BE2C (cell line): ENCODE data around the gene KIAA1958.

ENCODE experiments used
- DNase-seq: peaks from one replicate; pipeline ENCODE4 v3.0.0-alpha.2; 2020
- H3K27me3 ChIP-seq: fragments of 250-450 bp; sonication (Bioruptor Pico); 2 replicates; pipeline ENCODE4 v1.5.1; 2020; ENCODE audit warnings: mild to moderate bottlenecking
- H3K36me3 ChIP-seq: fragments of 250-450 bp; sonication (Bioruptor Pico); 2 replicates; pipeline ENCODE4 v1.5.1; 2020; ENCODE audit warnings: mild to moderate bottlenecking
- H3K4me1 ChIP-seq: fragments of 250-450 bp; sonication (Bioruptor Pico); 2 replicates; pipeline ENCODE4 v1.5.1; 2020
- H3K4me3 ChIP-seq: 2 replicates; pipeline ENCODE4 v1.5.1; 2011; ENCODE audit warnings: low read depth, low read length
- H3K9me3 ChIP-seq: fragments of 250-450 bp; sonication (Bioruptor Pico); 2 replicates; pipeline ENCODE4 v1.5.1; 2020
- CTCF ChIP-seq: IDR thresholded peaks from 2 replicates; pipeline ENCODE4 v1.5.1; 2012; ENCODE audit warnings: mild to moderate bottlenecking, low read depth, low read length

Gene KIAA1958

GRCh38 chr9:112617371-112617770 lies 130.7 kb downstream of the KIAA1958 start:
- no peaks in the 10 kb centered on the region for H3K9me3 ChIP-seq
- no peaks in the 10 kb centered on the region for H3K27me3 ChIP-seq
- peaks cover 6% of the 10 kb centered on the region; the same call in 1 of the 2 replicates for H3K36me3 ChIP-seq
- no peak for DNase-seq
- no peak overlapping the region for H3K4me3 ChIP-seq
- no peak for TF ChIP-seq CTCF
- no peaks in the 10 kb centered on the region for H3K4me1 ChIP-seq

GRCh38 chr9:112618385-112619009 lies 131.9 kb downstream of the KIAA1958 start:
- DNase-seq: no peak
- no peak for TF ChIP-seq CTCF
- Histone ChIP-seq H3K36me3 (peaks cover 6% of the 10 kb centered on the region; the same call in 1 of the 2 replicates), H3K4me3 (no peak overlapping the region), H3K27me3 (no peaks in the 10 kb centered on the region), H3K9me3 (no peaks in the 10 kb centered on the region), H3K4me1 (peaks cover 5% of the 10 kb centered on the region; the same call in 1 of the 2 replicates)

- Histone ChIP-seq H3K4me1 (peaks cover 5% of the 10 kb centered on the region; the same call in 1 of the 2 replicates), H3K9me3 (no peaks in the 10 kb centered on the region), H3K36me3 (peaks cover 6% of the 10 kb centered on the region; the same call in 1 of the 2 replicates), H3K4me3 (no peak overlapping the region), H3K27me3 (no peaks in the 10 kb centered on the region)
- no peak for TF ChIP-seq CTCF
- DNase-seq: no peak
Measured at GRCh38 chr9:112620388-112620787, 133.8 kb downstream of the KIAA1958 start.

GRCh38 chr9:112621018-112621655 lies 134.5 kb downstream of the KIAA1958 start:
- Histone ChIP-seq H3K4me1 (peaks cover 5% of the 10 kb centered on the region; the same call in 1 of the 2 replicates), H3K4me3 (no peak overlapping the region), H3K27me3 (no peaks in the 10 kb centered on the region), H3K36me3 (peaks cover 6% of the 10 kb centered on the region; the same call in 1 of the 2 replicates), H3K9me3 (no peaks in the 10 kb centered on the region)
- no peak for DNase-seq
- no peak for TF ChIP-seq CTCF

- Histone ChIP-seq H3K27me3 (no peaks in the 10 kb centered on the region), H3K4me1 (peaks cover 7% of the 10 kb centered on the region), H3K4me3 (no peak overlapping the region), H3K36me3 (peaks cover 2% of the 10 kb centered on the region; the same call in 1 of the 2 replicates), H3K9me3 (no peaks in the 10 kb centered on the region)
- no peak for DNase-seq
- TF ChIP-seq CTCF: no peak
Measured at GRCh38 chr9:112623198-112623597, 136.6 kb downstream of the KIAA1958 start.
